ACHN (cell line): ENCODE results near the gene RASD2.
A peak's percentile ranks its signal among the peaks of the same experiment; 100 is the strongest.

Experiments used
- DNase-seq: peaks from one replicate; pipeline ENCODE4 v3.0.0-alpha.2; 2015
- in situ Hi-C: cut with HindIII; loops from 2 replicates; pipeline ENCODE4 v1.10.0; 2017; ENCODE audit warnings: low sequenced_read_pairs, low pct_ligation_motif_present, low pct_unique_long_range_greater_than_20kb

The RASD2 gene

DNA sequence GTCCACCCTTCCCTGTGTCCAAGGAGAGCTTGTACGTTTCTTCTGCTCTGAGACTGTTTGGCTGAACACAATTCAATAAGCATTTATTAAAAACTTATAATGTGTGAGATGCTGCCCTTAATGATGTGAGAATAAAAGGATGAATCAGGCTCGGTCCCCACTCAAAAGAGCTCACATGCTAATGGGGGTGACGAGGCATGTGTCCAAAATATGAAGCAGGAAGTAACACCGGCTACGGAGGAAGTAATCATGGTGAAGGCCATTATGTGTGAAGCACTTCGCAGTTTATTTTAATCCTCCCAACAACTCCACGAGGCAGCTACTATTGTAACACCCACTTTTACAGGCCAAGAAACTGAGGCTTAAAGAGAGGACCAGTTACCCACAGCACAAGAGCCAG, 3.4 kb upstream of the RASD2 start:
- in situ Hi-C loops = no loop called here
- no peak for DNase-seq

DNA sequence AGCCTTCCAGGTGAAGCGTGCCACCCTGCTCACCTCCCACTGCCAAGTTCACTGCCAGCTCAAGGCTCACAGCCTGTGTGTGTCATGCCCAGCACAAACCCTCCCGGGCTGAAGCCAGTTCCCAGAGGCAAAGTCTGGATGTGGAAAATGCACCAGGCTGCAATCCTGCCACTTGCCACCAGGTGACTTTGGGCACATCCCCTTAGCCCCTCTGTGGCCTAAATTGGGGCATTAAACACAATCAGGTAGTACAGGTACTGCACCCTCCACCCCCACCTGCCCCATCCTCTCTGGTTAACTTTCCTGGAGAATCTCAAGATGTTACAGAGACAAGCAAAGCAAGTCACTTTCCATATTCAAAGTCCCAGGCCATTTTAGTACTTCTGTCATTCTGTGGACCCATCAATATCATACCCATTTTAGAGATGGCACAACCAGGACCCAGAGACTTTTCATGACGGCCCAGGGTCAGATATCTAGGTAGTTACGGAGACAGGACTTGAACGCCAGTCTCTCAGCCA, 1.8 kb upstream of the RASD2 start:
- in situ Hi-C loops = no loop called here
- DNase-seq = peak; percentile 57

DNA sequence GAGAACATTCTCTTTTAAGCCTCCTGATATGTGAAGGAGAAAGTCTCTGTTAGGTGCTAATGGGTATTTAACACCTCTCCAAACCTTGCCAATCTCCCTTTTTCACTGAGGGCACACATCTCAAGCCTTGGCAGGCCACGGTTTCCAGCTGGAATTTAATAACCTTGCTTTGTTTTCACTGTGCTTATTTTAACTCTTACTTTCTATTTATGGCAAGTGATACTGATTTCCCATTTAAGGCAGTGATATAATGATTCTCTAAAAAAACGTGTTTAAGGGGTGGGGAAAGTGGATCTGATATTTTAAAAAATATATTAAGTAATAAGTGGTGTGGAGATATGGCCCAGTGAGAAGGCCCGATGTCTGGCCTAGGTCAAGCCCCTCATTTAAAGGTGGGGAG, 1.1 kb upstream of the RASD2 start:
- in situ Hi-C loops = no loop called here
- no peak for DNase-seq

DNA sequence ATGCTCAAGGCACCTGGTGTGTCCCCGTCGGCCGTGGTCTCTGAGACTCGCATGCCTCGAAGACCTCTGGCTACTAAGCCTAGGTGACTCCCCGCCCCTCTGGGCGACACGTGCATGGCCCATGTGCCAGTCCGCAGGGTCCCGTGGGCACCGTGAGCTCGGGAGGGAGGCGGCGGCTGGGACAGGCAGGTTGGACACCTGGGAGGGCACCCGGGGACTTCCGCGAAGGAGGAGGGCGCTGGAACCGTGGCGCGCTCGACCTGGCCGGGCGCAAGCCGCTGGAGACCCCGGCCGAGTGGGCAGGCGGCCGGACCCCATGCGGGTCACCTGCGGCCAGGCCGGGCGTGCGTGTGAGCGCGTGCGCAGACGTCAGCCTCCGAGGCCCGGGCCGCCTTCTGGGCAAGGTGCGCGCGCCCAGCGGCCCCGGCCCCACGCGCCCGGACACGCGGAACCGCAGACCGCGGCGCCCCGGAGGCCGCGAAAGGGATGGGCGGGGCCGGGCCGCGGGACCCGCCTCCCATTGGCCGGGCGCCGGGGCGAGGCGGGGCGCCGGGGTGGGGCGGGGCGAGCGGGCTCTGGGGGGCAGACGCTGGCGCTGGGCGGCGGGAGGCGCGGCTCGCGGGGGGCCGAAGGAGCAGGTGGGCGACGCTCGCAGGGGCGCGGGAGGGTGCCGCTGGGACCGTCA, 579 bp upstream of the RASD2 start:
- in situ Hi-C loops = no loop called here
- DNase-seq = peak; percentile 51

DNA sequence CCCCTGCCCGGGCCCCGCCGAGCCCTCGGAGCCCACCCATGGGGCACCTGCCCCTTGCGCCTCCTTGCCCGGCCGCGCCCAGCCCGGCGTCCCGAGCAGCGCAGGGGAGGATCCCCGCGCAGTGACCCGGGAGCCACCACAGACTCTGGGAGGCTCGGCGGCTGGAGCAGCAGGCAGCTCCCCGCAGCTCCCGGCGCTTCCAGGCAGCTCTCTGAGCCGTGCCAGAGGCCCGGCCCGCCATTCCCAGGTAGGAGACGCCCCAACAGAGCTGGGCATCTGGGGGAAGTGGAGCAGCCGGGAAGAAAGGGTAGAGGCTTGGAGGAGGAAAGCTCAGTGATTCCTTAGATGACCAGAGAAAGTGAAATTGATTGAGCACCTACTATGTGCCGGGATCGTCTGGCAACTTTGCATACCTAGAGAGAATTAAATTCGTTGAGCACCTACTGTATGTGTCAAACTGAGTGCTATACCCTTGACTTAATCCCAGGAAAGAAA, 670 bp downstream of the RASD2 start:
- in situ Hi-C loops = no loop called here

DNA sequence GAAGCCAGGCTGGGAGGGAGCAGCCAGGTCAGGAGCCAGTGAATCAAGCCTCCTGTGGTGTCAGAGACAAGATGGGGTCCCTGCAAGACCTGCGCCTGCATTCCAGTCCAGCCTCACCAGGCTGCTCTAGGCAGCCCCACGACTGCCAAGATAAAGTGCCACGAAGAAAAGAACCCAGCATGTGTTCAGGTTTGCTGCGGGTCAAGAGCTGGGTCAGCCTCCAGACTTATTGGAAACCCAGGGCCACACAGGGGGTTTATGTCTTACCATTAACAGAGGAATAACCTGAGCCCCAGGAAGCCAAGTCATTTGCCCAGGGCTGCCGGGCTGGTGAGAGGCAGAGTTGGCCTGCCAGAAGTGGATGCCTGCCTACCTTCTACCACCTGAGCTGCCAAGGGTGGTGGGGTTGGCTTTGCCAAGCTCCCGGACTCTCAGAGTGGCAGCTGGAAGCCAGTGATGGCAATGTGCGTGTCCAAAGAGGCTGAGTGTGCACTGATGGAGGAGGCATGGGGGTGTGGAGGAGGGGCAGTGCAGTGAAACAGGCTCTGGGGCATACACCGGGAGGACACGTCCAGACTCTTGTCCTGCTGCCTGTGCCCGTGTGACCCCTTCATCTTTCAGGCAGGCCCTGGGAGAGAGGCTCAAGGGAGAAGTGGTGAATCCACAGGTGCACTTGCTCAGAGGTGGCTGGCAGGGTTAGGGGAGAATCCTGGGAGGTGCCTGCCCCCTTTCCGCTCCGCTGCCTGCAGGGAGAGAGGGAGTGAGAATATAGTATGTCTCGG, 1.7 kb downstream of the RASD2 start:
- DNase-seq = no peak
- in situ Hi-C loops = no loop called here

More for the DNA sequence above, 670 bp downstream of the RASD2 start:
- peak; percentile 10 for DNase-seq

DNA sequence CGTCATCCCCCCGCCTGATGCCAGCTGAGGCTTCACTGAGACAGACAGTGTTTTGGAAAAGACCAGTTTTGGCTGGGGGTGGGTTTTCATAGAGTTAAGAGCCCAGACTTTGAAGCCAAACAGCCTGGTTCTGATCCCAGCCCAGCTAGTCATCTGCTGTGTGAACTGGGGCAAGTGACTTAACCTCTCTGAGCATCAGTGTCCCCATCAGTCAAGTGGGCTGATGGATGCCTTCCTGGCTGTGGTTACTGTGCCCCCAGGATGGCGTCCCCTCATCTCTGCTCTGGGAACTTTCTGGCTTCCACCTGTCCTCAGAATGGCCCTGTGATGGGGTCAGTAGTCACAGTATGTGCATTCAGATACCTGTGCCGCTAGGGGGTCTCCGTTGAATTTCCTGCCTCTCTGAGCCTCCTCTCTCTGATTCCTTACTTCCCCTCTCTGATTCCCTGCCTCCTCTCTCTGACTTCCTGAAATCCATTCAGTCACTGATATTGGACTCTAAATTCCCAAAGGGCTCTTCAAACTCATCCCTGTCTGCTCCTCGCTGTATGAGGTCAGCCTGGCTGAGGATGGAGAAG, 2.4 kb downstream of the RASD2 start:
- no peak for DNase-seq
- in situ Hi-C loops = no loop called here

DNA sequence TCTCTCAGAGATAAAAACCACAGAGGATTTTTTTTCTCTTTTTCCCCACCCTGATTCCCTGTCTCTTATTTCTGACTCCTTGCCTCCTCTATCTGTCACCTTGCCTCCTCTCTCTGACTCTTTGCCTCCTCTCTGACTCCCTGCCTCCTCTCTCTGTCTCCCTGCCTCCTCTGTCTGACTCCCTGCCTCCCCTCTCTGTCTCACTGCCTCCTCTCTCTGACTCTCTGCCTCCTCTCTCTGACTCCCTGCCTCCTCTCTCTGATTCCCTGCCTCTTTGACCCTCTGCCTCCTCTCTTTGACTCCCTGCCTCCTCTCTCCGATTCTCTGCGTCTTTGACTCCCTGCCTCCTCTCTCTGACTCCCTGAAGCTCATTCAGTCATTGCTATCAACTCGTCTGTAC, 3.1 kb downstream of the RASD2 start:
- DNase-seq = no peak
- in situ Hi-C loops = no loop called here

DNA sequence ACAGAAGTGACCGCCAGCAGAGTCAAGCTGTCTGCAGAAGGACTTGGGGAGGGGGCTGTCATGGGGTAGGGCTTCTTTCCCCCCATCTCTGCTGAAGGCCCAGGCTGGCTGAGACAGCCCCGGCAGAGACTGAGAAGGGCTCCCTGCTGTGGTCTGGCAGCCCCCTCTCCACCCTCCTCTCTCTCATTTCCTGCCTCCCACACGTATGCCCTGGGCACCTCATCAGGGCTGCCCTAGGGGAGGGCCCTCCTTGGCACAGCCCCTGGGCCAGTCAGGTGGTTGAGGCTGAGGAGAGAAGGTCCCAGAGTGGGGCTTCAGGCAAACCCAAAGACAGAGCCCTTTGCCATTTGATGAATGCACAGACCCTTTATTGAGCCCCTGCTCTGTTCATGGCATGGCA, 3.6 kb downstream of the RASD2 start:
- in situ Hi-C loops = no loop called here
- DNase-seq = no peak

DNA sequence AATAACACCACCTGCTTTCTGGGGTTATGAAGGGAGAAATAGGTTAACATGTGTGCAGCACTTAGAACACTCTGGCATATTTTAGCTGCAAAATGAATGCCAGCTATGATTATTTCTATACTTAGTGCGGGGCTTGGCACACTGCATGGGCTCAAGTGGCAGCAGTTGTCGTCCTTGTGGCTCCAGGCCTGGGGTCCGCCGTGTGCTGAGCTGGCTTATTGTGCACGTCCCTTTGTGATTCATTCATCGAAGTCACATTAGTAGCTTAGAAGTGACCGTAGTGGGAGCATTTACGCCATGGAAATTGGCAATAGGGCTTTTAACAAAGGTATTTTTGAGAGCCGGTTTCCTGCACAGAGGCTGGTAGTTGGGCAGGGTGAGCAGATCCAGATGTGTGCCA, 4.2 kb downstream of the RASD2 start:
- in situ Hi-C loops = no loop called here
- DNase-seq = no peak

DNA sequence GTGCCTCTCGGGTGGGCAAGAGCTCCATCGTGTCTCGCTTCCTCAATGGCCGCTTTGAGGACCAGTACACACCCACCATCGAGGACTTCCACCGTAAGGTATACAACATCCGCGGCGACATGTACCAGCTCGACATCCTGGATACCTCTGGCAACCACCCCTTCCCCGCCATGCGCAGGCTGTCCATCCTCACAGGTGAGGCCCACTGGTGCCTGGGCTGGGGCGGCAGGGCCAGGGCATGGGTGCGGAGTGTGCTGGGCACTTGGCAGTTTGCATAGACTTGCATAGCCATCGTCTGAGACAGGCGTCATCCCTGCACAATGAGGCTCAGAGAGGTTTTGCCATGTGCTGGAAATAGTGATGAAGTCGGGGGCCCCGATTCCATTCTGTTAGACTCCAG, 6.3 kb downstream of the RASD2 start:
- in situ Hi-C loops = no loop called here

DNA sequence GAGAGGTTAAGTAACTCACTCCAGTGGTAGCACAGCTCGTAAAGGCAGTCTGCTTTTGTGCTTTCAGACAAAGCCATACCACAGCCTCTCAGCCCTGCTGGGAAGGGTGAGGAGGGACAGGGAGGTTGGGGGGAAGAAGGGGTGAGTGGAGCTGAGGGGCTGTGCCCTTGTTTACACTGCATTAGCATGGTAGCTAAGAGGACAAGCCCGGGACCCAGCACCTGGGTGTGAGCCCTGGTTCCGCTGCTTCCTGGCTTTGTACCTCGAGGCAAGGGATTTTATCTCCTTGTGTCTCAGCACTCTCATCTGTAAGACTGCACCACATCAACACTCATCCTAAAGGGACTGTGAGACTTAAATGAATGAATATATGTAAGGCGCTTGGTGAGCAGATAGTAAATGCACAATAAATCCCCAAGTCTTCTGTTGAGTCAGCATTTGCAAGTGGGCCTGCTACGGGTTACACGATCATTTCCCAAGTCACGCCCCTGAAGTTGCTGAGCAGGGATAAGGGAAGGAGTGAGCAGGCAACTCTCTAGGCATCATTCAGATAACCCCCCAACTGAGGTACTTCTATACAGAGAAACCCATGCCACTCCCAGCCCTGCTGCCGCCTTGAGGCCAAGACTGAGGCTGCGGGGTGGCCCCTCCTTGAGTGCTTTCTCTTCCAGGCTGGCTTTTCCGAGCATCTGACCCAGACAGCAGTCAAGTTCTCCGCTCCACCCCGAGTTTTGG, 7.5 kb downstream of the RASD2 start:
- in situ Hi-C loops = no loop called here
- no peak for DNase-seq

More for the DNA sequence above, 6.3 kb downstream of the RASD2 start:
- no peak for DNase-seq

DNA sequence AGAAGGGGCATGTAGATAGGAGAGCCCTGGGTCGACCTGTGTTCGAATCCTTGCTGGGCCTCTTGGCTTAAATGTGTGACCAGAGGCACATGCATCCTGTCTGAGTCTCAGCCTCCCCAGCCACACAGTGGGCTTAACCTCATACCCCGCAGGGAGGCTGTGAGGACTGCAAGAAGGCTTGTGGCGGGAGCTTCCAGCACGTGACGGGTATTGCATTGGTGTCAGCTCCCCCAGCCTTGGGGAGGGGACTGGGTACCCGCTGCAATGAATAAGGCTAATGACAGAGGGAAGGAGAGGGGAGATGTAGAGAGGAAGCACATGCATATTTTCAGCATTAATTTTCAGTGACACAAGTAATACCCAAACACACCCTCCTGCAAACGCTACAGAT, 8.1 kb downstream of the RASD2 start:
- no peak for DNase-seq
- in situ Hi-C loops = no loop called here

DNA sequence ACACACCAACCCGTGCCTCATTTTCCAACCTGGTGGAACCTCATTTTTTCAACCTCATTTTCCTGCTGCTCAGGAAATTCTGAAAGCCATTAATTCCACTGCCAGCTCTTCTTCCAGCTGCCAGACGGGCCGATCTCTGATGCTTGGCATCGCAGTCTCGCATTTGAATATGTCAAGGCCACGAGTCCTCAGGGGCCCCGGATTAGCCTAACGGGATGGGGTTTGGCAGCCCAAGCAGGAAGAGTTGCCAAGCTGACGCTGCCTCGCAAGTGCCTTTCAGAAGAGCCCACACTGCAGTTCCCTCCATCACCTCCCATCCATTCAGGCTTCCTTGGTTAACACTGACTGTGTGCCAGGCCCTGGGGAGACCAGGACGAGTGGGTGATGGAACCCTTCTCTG, 8.7 kb downstream of the RASD2 start:
- DNase-seq = no peak
- in situ Hi-C loops = no loop called here

DNA sequence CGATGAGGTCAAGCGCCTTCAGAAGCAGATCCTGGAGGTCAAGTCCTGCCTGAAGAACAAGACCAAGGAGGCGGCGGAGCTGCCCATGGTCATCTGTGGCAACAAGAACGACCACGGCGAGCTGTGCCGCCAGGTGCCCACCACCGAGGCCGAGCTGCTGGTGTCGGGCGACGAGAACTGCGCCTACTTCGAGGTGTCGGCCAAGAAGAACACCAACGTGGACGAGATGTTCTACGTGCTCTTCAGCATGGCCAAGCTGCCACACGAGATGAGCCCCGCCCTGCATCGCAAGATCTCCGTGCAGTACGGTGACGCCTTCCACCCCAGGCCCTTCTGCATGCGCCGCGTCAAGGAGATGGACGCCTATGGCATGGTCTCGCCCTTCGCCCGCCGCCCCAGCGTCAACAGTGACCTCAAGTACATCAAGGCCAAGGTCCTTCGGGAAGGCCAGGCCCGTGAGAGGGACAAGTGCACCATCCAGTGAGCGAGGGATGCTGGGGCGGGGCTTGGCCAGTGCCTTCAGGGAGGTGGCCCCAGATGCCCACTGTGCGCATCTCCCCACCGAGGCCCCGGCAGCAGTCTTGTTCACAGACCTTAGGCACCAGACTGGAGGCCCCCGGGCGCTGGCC, 11.0 kb downstream of the RASD2 start:
- in situ Hi-C loops = no loop called here
- DNase-seq = no peak

DNA sequence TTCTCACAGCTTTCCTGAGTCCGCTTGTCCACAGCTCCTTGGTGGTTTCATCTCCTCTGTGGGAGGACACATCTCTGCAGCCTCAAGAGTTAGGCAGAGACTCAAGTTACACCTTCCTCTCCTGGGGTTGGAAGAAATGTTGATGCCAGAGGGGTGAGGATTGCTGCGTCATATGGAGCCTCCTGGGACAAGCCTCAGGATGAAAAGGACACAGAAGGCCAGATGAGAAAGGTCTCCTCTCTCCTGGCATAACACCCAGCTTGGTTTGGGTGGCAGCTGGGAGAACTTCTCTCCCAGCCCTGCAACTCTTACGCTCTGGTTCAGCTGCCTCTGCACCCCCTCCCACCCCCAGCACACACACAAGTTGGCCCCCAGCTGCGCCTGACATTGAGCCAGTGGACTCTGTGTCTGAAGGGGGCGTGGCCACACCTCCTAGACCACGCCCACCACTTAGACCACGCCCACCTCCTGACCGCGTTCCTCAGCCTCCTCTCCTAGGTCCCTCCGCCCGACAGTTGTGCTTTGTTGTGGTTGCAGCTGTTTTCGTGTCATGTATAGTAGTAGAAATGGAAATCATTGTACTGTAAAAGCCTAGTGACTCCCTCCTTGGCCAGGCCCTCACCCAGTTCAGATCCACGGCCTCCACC, 11.7 kb downstream of the RASD2 start:
- no peak for DNase-seq
- in situ Hi-C loops = no loop called here

DNA sequence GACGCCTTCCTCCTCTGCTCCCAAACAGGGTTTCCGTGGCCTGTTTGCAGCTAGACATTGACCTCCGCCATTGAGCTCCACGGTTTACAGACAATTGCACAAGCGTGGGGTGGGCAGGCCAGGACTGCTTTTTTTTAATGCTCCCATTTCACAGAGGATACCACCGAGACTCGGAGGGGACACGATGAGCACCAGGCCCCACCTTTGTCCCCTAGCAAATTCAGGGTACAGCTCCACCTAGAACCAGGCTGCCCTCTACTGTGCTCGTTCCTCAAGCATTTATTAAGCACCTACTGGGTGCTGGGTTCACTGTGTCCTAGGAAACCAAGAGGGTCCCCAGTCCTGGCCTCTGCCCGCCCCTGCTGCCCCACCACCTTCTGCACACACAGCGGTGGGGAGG, 12.2 kb downstream of the RASD2 start:
- in situ Hi-C loops = no loop called here
- DNase-seq = no peak

DNA sequence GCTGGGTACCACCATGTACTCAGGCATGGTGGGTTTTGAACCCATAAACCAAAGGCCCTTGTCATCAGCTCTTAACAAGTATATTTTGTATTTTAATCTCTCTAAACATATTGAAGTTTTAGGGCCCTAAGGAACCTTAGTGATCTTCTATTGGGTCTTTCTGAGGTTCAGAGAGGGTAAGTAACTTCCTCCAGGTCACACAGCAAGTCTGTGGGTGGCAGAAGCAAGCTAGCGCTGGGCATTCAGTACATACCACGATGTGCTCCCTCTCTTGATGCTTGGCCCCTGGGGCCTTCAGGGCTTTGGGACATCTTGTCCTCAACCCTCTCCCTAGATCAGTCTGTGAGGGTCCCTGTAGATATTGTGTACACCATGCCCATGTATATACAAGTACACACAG, 12.7 kb downstream of the RASD2 start:
- no peak for DNase-seq
- in situ Hi-C loops = no loop called here
